AG04450 (cell line): Measurements from ENCODE around the gene LRRC36. TPM values are rescaled to one million over a fixed set of nuclear protein-coding genes. Genes with fewer than 3 reads are reported as not detected.

Experiments used
- CTCF ChIA-PET: fragments of 300-600, 350-600 bp; formaldehyde crosslinking; extraction: SDS; loops from one replicate; lab custom pipeline; 2022; ENCODE audit warnings: antibody characterized with exemption, inconsistent platforms; lab: Charles Lee
- POLR2A ChIA-PET: fragments of 350-600 bp; formaldehyde crosslinking; extraction: SDS; loops from one replicate; lab custom pipeline; 2021; ENCODE audit warnings: antibody characterized with exemption, inconsistent platforms; lab: Yijun Ruan, JAX
- DNase-seq: peaks from one replicate; pipeline ENCODE4 v3.0.0-alpha.2; 2011; ENCODE audit warnings: low read depth, low spot score
- H3K27ac ChIP-seq: one replicate; pipeline ENCODE4 v1.5.1; 2012; ENCODE audit warnings: low read depth, low read length, control low read depth
- H3K27me3 ChIP-seq: one replicate; pipeline ENCODE4 v1.6.0; 2012; ENCODE audit warnings: low read length; ENCODE audit not compliant: control insufficient read depth, insufficient read depth
- H3K4me3 ChIP-seq: 2 replicates; pipeline ENCODE4 v1.5.1; 2011; ENCODE audit warnings: mild to moderate bottlenecking, low read depth, low read length, control low read depth
- H3K9me3 ChIP-seq: 2 replicates; pipeline ENCODE4 v1.5.1; 2012; ENCODE audit warnings: low read length; ENCODE audit not compliant: control insufficient read depth, insufficient read depth
- polyA plus RNA-seq: library from polyadenylated mRNA; depleted of rRNA; stranded (reverse); fragments of >200 nt; gene quantifications from 2 replicates; pipeline ENCODE4 v1.2.3, GENCODE V29; 2011
- TF ChIP-seq, protein P1 (sequence below): IDR thresholded peaks from 2 replicates; pipeline ENCODE4 v1.5.1; 2011; ENCODE audit warnings: low read depth, low read length, control low read depth, inconsistent platforms

The LRRC36 gene
- polyA plus RNA-seq, 1 experiment, result 0.41 TPM

DNA sequence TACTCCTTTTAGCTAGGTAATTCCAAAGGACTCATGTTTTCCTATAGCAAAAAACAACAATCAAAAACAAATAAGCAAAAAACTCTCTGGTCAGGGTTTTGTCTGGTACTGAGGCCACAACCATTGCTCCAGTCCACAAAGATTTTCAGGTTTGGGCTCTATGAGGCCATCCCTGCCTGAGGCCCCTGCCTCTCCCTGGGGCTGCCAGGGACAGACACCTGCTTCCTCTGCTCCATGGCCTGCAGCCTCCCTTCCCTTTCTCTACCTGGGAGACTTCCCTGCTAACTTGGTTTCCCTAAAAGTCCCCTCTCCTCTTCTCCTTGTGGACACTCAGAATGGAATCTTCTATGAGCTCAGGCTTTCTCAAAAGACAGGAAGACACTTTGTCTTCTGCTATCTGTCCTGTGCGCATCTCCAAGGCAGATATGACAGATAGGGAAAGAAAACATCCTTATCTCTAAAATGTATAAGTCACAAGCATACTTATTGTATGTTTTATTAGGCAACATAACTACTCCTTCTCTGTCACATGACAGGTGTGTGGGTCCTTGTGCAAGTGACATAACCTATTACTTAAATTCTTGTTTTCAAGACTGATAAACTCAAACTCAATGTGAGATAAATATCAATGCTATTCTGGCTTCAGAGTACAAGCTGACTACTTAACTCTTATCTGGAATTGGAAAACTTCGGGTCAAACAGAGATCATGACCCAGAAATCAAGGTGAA is 90.9 kb downstream of the LRRC36 start:
- CTCF ChIA-PET, result interaction anchor here (0.6 to 3.3 kb wide), 9 partner anchors 10 to 157 kb away, joined by 3 to 34 read pairs (median 3); partner anchors contain the start of gene TPPP3
- POLR2A ChIA-PET, result no interaction called here
- DNase-seq, result no peak

DNA sequence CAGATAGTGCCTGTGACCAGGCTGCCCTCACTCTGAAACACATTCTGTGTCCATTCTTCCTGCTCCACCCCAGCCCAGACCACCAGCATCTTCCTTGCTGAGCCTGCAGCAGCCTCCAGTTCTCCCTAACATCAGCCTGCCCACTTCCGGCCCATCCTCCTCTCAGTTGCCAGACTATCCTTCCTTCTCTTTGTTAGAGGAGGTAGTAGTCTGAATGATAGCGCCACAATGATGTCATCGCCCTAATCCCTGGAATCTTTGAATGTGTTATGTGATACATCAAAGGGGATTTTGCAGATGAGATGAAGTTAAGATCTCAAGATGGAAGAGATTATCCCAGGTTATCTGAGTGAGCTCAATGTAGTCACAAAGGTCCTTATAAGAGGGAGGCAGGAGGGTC is 92.9 kb downstream of the LRRC36 start:
- no peaks in the 10 kb centered on the region; the same call in 1 of the 2 replicates for H3K9me3 ChIP-seq
- no peak overlapping the region for H3K27ac ChIP-seq
- H3K4me3 ChIP-seq, result no peak overlapping the region
- TF ChIP-seq, protein P1, sequence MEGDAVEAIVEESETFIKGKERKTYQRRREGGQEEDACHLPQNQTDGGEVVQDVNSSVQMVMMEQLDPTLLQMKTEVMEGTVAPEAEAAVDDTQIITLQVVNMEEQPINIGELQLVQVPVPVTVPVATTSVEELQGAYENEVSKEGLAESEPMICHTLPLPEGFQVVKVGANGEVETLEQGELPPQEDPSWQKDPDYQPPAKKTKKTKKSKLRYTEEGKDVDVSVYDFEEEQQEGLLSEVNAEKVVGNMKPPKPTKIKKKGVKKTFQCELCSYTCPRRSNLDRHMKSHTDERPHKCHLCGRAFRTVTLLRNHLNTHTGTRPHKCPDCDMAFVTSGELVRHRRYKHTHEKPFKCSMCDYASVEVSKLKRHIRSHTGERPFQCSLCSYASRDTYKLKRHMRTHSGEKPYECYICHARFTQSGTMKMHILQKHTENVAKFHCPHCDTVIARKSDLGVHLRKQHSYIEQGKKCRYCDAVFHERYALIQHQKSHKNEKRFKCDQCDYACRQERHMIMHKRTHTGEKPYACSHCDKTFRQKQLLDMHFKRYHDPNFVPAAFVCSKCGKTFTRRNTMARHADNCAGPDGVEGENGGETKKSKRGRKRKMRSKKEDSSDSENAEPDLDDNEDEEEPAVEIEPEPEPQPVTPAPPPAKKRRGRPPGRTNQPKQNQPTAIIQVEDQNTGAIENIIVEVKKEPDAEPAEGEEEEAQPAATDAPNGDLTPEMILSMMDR, result no peak
- CTCF ChIA-PET, result interaction anchor here (1.4 kb wide), 1 partner anchor 9 kb away, joined by 6 read pairs; no protein-coding TSS in a partner anchor
- peaks cover 12% of the 10 kb centered on the region for H3K27me3 ChIP-seq
- DNase-seq, result no peak
- POLR2A ChIA-PET, result no interaction called here

More for the DNA sequence above, 90.9 kb downstream of the LRRC36 start:
- no peak overlapping the region for H3K27ac ChIP-seq
- no peak overlapping the region for H3K4me3 ChIP-seq
- no peaks in the 10 kb centered on the region; the same call in 1 of the 2 replicates for H3K9me3 ChIP-seq
- TF ChIP-seq, protein P1, result no peak
- H3K27me3 ChIP-seq, result no peaks in the 10 kb centered on the region

DNA sequence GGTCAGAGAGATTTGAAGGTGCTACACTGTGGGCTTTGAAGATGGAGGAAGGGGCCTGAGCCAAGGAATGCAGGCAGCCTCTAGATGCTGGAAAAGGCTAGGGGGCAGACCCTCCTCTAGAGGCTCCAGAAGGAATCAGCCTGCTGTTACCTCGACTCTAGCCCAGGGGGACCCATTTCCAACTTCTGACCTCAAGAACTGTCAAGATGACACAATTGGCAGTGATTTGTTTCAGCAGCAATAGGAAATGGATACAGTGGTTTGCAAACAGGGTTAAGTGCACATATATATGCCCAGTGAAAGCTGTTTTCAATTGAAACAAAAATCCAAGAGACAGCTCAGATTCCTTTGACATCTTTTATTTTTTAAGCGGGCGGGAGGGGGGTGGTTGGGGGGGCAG is 93.3 kb downstream of the LRRC36 start:
- TF ChIP-seq, protein P1, result no peak
- ChIA-PET POLR2A (no interaction called here), CTCF (interaction anchor here (1.4 kb wide), 1 partner anchor 8 kb away, joined by 6 read pairs; no protein-coding TSS in a partner anchor)
- Histone ChIP-seq H3K27me3 (peaks cover 17% of the 10 kb centered on the region), H3K4me3 (no peak overlapping the region), H3K9me3 (no peaks in the 10 kb centered on the region; the same call in 1 of the 2 replicates), H3K27ac (no peak overlapping the region)
- DNase-seq, result no peak

DNA sequence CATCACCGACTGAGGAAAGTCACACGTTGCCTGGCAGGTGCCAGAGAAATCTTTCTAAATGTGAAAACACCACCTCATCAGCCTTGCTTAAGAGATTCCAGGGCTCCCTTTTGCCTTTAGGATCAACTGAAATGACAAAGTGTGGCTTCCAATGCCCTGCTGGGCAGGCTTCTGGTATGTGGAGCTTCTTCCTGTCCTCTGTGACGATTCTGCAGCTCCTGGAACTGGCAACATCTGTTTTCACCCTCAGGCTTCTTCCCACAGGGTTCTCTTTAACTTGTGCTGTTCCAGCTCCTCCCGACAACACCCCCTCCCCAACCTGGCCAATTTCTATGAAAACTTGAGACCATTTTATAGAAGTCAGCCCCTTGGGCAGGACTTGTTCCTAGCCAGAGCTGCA is 94.4 kb downstream of the LRRC36 start:
- POLR2A ChIA-PET, result no interaction called here
- Histone ChIP-seq H3K27me3 (peaks cover 27% of the 10 kb centered on the region), H3K4me3 (no peak overlapping the region), H3K27ac (no peak overlapping the region), H3K9me3 (no peaks in the 10 kb centered on the region; the same call in 1 of the 2 replicates)
- TF ChIP-seq, protein P1, result no peak
- CTCF ChIA-PET, result interaction anchor here (0.7 to 1.2 kb wide), 2 partner anchors 17 to 60 kb away, joined by 3 read pairs; no protein-coding TSS in a partner anchor
- DNase-seq, result no peak

DNA sequence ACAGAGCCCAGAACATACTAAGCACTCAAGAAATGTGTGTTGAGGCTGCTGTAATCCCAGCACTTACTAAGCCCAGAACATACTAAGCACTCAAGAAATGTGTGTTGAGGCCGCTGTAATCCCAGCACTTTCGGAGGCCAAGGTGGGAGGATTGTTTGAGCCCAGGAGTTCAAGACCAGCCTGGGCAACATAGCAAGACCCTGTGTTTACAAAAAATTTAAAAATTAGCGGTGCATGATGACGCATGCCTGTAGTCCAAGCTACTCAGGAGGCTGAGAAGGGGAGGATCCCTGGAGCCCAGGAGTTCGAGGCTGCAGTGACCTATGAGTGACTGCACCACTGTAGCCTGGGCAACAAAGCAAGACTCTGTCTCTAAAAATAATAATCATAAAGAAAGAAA is 96.4 kb downstream of the LRRC36 start:
- peaks cover 31% of the 10 kb centered on the region for H3K27me3 ChIP-seq
- CTCF ChIA-PET, result interaction anchor here (6.7 kb wide), 1 partner anchor 42 kb away, joined by 154 read pairs; no protein-coding TSS in a partner anchor

More for the DNA sequence above, 96.4 kb downstream of the LRRC36 start:
- Histone ChIP-seq H3K9me3 (no peaks in the 10 kb centered on the region), H3K4me3 (no peak overlapping the region), H3K27ac (no peak overlapping the region)
- POLR2A ChIA-PET, result no interaction called here
- TF ChIP-seq, protein P1, result no peak
- no peak for DNase-seq
